ENCODE measurements around the gene NOS1.

Gene NOS1

DNA sequence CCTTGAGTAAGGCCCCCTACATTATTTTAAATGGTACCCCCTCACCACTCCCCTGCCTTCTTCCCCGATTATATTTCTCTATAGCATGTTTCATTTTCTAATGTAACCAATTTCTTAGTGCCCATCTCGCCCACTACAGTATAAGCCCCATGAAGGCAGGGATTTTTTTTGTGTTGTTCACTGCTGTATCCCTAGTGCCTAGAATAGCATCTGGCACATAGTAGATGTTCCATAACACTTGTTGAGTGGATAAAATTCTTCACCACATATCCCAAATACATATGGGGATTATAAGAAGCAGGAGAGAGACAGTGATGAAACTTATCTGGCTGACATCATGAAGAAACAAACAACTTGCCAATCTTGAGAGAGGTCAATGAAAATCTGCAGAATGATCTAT, 182.7 kb downstream of the NOS1 start:
- TF ChIP-seq, protein P1, sequence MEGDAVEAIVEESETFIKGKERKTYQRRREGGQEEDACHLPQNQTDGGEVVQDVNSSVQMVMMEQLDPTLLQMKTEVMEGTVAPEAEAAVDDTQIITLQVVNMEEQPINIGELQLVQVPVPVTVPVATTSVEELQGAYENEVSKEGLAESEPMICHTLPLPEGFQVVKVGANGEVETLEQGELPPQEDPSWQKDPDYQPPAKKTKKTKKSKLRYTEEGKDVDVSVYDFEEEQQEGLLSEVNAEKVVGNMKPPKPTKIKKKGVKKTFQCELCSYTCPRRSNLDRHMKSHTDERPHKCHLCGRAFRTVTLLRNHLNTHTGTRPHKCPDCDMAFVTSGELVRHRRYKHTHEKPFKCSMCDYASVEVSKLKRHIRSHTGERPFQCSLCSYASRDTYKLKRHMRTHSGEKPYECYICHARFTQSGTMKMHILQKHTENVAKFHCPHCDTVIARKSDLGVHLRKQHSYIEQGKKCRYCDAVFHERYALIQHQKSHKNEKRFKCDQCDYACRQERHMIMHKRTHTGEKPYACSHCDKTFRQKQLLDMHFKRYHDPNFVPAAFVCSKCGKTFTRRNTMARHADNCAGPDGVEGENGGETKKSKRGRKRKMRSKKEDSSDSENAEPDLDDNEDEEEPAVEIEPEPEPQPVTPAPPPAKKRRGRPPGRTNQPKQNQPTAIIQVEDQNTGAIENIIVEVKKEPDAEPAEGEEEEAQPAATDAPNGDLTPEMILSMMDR (IDR thresholded peaks at IDR 0.05), result no peak
- no peak for TF ChIP-seq ZFX (IDR thresholded peaks at IDR 0.05; ENCODE audit: borderline replicate concordance)

DNA sequence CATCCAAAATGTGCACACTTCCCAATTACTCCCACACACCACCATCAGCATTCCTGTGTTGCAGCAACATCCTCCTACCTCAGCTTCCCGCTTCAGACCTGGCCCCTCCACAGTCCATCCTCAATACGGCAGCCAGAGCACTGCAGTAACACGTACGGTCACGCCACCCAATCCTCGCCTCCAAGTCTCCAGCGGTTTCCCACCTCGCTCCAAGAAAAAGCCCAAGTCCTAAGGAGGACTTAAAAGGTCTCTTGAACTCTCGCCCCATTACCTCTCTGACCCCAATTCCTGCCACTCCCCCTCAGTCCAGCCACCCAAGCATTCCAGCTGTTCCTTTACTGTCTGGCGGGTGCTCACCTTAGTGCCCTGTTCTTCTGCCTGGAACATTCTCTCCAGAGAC, 183.1 kb downstream of the NOS1 start:
- TF ChIP-seq, protein P1 (IDR thresholded peaks at IDR 0.05), result no peak
- no peak for TF ChIP-seq ZFX (IDR thresholded peaks at IDR 0.05; ENCODE audit: borderline replicate concordance)
- no peak overlapping the region for H3K27ac ChIP-seq

More for the DNA sequence above, 182.7 kb downstream of the NOS1 start:
- H3K27ac ChIP-seq, result no peak overlapping the region

DNA sequence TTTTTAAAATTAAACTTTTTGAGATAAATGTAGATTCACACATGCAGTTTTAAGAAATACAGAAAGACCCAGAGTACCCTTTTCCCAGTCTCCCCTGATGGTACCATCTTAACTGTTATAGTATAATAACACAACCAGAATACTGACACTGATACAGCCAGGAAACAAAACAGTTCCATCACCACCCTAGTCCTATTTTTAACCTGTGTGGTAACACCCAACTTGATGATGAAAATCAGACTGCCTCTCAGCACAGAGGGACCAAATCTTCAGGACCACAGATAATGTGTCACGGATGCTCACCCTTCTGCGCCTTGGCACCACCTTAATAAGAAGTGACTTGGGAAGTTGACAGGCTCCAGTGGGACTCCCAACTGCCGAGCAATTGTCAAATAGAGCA, 189.3 kb downstream of the NOS1 start:
- H3K27ac ChIP-seq, result no peak overlapping the region
- TF ChIP-seq, protein P1 (IDR thresholded peaks at IDR 0.05), result no peak
- no peak for TF ChIP-seq ZFX (IDR thresholded peaks at IDR 0.05; ENCODE audit: borderline replicate concordance)

DNA sequence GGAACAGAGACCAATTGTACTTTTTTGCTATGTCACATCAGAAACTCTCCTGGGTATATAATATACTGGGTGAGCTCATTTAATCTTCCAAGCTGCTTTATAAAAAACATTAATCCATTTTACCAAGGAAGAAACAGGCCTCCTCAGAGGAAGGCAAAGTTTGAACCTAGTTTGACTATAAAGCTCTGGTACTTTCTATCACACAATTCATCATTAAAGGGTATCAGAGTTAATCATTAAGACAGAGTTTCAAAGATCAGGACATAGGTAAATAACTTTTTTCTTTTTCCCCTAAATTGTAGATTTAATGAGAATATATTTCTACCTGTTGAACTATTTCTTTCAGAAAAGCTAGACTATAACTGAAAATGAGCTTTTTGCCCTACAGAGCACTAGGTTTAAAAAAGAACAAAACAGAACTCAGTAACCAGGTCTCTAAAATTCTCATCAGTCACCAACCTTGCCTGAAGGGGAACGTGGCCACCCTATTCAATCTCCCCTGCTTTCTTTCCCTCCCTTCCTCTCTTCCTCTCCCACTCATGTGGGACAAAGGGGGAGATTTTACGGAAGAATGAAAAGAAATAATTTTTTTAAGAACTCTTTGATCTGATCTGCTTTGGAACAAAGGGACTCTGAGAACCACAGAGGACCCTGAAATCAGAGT, 189.8 kb downstream of the NOS1 start:
- TF ChIP-seq ZFX (IDR thresholded peaks at IDR 0.05; ENCODE audit: borderline replicate concordance), result no peak
- TF ChIP-seq, protein P1 (IDR thresholded peaks at IDR 0.05), result no peak
- no peak overlapping the region for H3K27ac ChIP-seq

DNA sequence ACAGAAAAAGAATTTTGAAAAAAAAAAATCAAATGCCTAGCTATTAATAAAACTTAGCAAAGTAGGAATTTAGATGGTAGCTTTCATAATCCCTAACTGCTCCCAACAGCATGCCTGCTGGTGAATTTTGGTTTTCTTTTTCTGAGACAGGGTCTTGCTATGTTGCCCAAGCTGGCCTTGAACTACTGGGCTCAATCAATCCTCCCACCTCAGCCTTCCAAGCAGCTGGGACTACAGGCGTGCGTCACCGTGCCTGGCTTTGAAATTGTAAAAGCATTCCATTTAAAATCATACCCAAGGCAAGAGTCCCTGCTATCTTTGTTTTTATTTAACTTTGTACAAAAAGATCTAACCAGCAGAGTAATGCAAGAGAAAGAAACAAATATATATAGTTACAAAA, 191.9 kb downstream of the NOS1 start:
- H3K27ac ChIP-seq, result no peak overlapping the region
- TF ChIP-seq, protein P1 (IDR thresholded peaks at IDR 0.05), result no peak
- no peak for TF ChIP-seq ZFX (IDR thresholded peaks at IDR 0.05; ENCODE audit: borderline replicate concordance)

DNA sequence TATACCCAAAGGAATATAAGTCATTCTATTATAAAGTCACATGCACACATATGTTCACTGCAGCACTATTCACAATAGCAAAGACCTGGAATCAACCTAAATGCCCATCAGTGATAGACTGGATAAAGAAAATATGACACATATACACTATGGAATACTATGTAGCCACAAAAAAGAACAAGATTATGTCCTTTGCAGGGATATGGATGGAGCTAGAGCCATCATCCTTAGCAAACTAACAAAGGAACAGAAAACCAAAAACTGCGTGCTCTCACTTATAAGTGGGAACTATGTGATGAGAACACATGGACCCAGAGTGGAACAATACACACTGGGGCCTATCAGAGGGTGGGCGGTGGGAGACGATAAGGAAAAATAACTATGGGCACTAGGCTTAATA, 192.4 kb downstream of the NOS1 start:
- no peak overlapping the region for H3K27ac ChIP-seq
- TF ChIP-seq ZFX (IDR thresholded peaks at IDR 0.05; ENCODE audit: borderline replicate concordance), result no peak
- TF ChIP-seq, protein P1 (IDR thresholded peaks at IDR 0.05), result no peak

DNA sequence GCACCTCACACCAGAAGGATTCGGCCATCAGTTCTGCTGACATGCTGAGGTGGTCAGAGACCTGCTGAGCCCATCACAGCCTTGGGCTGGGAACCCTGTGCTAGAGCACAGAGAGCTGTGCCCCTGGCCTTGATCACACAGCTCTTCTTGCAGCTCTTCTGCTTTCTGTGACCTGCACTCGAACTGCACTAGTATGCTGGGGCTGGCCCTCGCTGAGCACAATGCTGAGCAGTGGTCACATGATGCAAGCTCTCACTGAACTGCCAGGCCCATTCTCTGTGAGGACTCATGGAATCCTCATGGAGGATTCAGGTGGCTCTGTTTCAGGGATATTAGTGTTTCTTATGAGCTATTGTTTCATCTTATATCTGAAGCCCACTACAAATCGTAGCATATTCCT, 193.7 kb downstream of the NOS1 start:
- H3K27ac ChIP-seq, result no peak overlapping the region
- no peak for TF ChIP-seq ZFX (IDR thresholded peaks at IDR 0.05; ENCODE audit: borderline replicate concordance)
- TF ChIP-seq, protein P1 (IDR thresholded peaks at IDR 0.05), result no peak

Measured in 22Rv1 (cell line).